HEK293 (cell line): ENCODE data around the gene FMO1.

Experiments used
- CTCF ChIA-PET: fragments of 350-600 bp; formaldehyde crosslinking; extraction: SDS; loops from one replicate; lab custom pipeline; 2021; ENCODE audit warnings: antibody characterized with exemption; lab: Yijun Ruan, JAX
- POLR2A ChIA-PET: fragments of 300-600 bp; formaldehyde crosslinking; extraction: SDS; loops from one replicate; lab custom pipeline; 2020; ENCODE audit warnings: antibody characterized with exemption, inconsistent platforms; lab: Yijun Ruan, JAX
- H3K27ac ChIP-seq: fragments of 200-500 bp; sonication (Bioruptor generic); 2 replicates; pipeline ENCODE4 v1.5.1; 2014; ENCODE audit warnings: low read depth, low read length, control low read depth, inconsistent platforms; ENCODE audit errors: extremely low read depth
- H3K36me3 ChIP-seq, 2 experiments: fragments of 200-500 bp in 1 of 2; sonication (Bioruptor generic) in 1 of 2; 1 replicate in 1 of 2; 2 replicates in 1 of 2; pipeline ENCODE4 v1.5.1; 2014 to 2017; ENCODE audit warnings: inconsistent platforms in 2 of 2, low read length in 2 of 2; ENCODE audit not compliant: control insufficient read depth in 2 of 2, insufficient read depth in 1 of 2
- H3K4me1 ChIP-seq: fragments of 200-500 bp; sonication (Bioruptor generic); 2 replicates; pipeline ENCODE4 v1.5.1; 2014; ENCODE audit warnings: mild to moderate bottlenecking, low read length, inconsistent platforms; ENCODE audit not compliant: control insufficient read depth, insufficient read depth
- H3K4me3 ChIP-seq: 2 replicates; pipeline ENCODE4 v1.5.1; 2011; ENCODE audit warnings: low read depth, mild to moderate bottlenecking, control low read depth, low read length, moderate library complexity
- H3K9me3 ChIP-seq: fragments of 200-500 bp; sonication (Bioruptor generic); 2 replicates; pipeline ENCODE4 v1.5.1; 2014; ENCODE audit warnings: low read depth, low read length, inconsistent platforms; ENCODE audit not compliant: control insufficient read depth, insufficient read depth
- AEBP2 ChIP-seq: fragments of 450-650 bp; formaldehyde crosslinking; IDR thresholded peaks from 2 replicates; pipeline ENCODE4 v1.5.1; 2016; ENCODE audit warnings: missing biosample characterization, missing genetic modification characterization, borderline replicate concordance
- BCL11A ChIP-seq: fragments of 450-650 bp; formaldehyde crosslinking; IDR thresholded peaks from 2 replicates; pipeline ENCODE4 v1.5.1; 2016; ENCODE audit warnings: low read depth, missing biosample characterization, missing genetic modification characterization
- FEZF1 ChIP-seq: fragments of 450-650 bp; formaldehyde crosslinking; IDR thresholded peaks from 2 replicates; pipeline ENCODE4 v1.5.1; 2016; ENCODE audit warnings: missing biosample characterization, missing genetic modification characterization
- GLI4 ChIP-seq: fragments of 450-650 bp; formaldehyde crosslinking; IDR thresholded peaks from 2 replicates; pipeline ENCODE4 v1.5.1; 2016; ENCODE audit warnings: missing biosample characterization, missing genetic modification characterization
- GLIS2 ChIP-seq: fragments of 450-650 bp; formaldehyde crosslinking; IDR thresholded peaks from 2 replicates; pipeline ENCODE4 v1.5.1; 2016; ENCODE audit warnings: missing biosample characterization, missing genetic modification characterization
- HOXD13 ChIP-seq: sonication (generic); formaldehyde crosslinking; IDR thresholded peaks from 2 replicates; pipeline ENCODE4 v1.8.0; 2022; ENCODE audit warnings: missing genetic modification reagents, borderline replicate concordance
- KLF10 ChIP-seq: fragments of 450-650 bp; IDR thresholded peaks from 2 replicates; pipeline ENCODE4 v1.5.1; 2018; ENCODE audit warnings: missing biosample characterization, mild to moderate bottlenecking, missing genetic modification characterization
- REST ChIP-seq: fragments of 450-650 bp; formaldehyde crosslinking; IDR thresholded peaks from 2 replicates; pipeline ENCODE4 v1.5.1; 2016; ENCODE audit warnings: missing biosample characterization, missing genetic modification characterization
- SCRT2 ChIP-seq: fragments of 450-650 bp; formaldehyde crosslinking; IDR thresholded peaks from 2 replicates; pipeline ENCODE4 v1.5.1; 2016; ENCODE audit warnings: missing biosample characterization, missing genetic modification characterization
- TCF7L2 ChIP-seq: IDR thresholded peaks from 2 replicates; pipeline ENCODE4 v1.6.1; 2011; ENCODE audit warnings: low read depth, mild to moderate bottlenecking, inconsistent platforms, low read length, moderate library complexity, borderline replicate concordance
- ZBTB21 ChIP-seq: fragments of 450-650 bp; formaldehyde crosslinking; IDR thresholded peaks from 2 replicates; pipeline ENCODE4 v1.5.1; 2017; ENCODE audit warnings: missing biosample characterization, missing genetic modification characterization
- ZNF121 ChIP-seq: fragments of 450-650 bp; formaldehyde crosslinking; IDR thresholded peaks from 2 replicates; pipeline ENCODE4 v1.5.1; 2016; ENCODE audit warnings: missing biosample characterization, missing genetic modification characterization
- ZNF133 ChIP-seq: fragments of 450-650 bp; formaldehyde crosslinking; IDR thresholded peaks from 2 replicates; pipeline ENCODE4 v1.5.1; 2016; ENCODE audit warnings: missing biosample characterization, missing genetic modification characterization
- ZNF211 ChIP-seq: fragments of 450-650 bp; formaldehyde crosslinking; IDR thresholded peaks from 2 replicates; pipeline ENCODE4 v1.5.1; 2016; ENCODE audit warnings: low read depth, missing biosample characterization, missing genetic modification characterization
- ZNF354C ChIP-seq: fragments of 450-650 bp; formaldehyde crosslinking; IDR thresholded peaks from 2 replicates; pipeline ENCODE4 v1.5.1; 2016; ENCODE audit warnings: missing biosample characterization, missing genetic modification characterization, low read depth, borderline replicate concordance
- ZNF404 ChIP-seq: fragments of 450-650 bp; formaldehyde crosslinking; IDR thresholded peaks from 2 replicates; pipeline ENCODE4 v1.5.1; 2017; ENCODE audit warnings: missing biosample characterization, missing genetic modification characterization
- ZNF596 ChIP-seq: fragments of 450-650 bp; IDR thresholded peaks from 2 replicates; pipeline ENCODE4 v1.5.0; 2018; ENCODE audit warnings: missing biosample characterization, mild to moderate bottlenecking, missing genetic modification characterization, moderate library complexity
- ZNF645 ChIP-seq: fragments of 450-650 bp; formaldehyde crosslinking; IDR thresholded peaks from 2 replicates; pipeline ENCODE4; 2016; ENCODE audit warnings: missing biosample characterization, missing genetic modification characterization
- ZNF768 ChIP-seq: fragments of 450-650 bp; formaldehyde crosslinking; IDR thresholded peaks from 2 replicates; pipeline ENCODE4 v1.5.1; 2018; ENCODE audit warnings: missing biosample characterization, mild to moderate bottlenecking, missing genetic modification characterization
- ZSCAN4 ChIP-seq: fragments of 450-650 bp; formaldehyde crosslinking; IDR thresholded peaks from 2 replicates; pipeline ENCODE4 v1.5.1; 2017; ENCODE audit warnings: missing biosample characterization, missing genetic modification characterization

Gene FMO1

GRCh38 chr1:171248302-171248701 is at the start of gene FMO1:
Gene FMO1 (plus strand): TSS chr1:171248494. CDS start chr1:171258088, 9,594 bp downstream.
- POLR2A ChIA-PET, result no interaction called here
- TF ChIP-seq REST (tag by site-specific recombination) (no peak), SCRT2 (peak; percentile 52; the same call in 1 of the 2 replicates), AEBP2 (no peak)
- H3K4me1 ChIP-seq, result no peaks in the 10 kb centered on the region
- no peaks in the 10 kb centered on the region for H3K36me3 ChIP-seq
- no peaks in the 10 kb centered on the region for H3K9me3 ChIP-seq
- CTCF ChIA-PET, result interaction anchor here (5.1 kb wide), 1 partner anchor 65 kb away, joined by 41 read pairs; the partner anchor contains the start of gene FMO4
- no peak within 1 kb of the TSS for H3K27ac ChIP-seq
- no peak within 1 kb of the TSS for H3K4me3 ChIP-seq

- Histone ChIP-seq H3K4me3 (no peak overlapping the region), H3K36me3 (no peaks in the 10 kb centered on the region), H3K27ac (no peak overlapping the region), H3K4me1 (no peaks in the 10 kb centered on the region), H3K9me3 (no peaks in the 10 kb centered on the region)
- TF ChIP-seq HOXD13 (CRISPR knock-in tag) (no peak), ZNF211 (tag by site-specific recombination) (no peak), GLI4 (tag by site-specific recombination) (no peak), ZNF354C (tag by site-specific recombination) (no peak), ZNF768 (tag by site-specific recombination) (no peak), ZSCAN4 (tag by site-specific recombination) (no peak), TCF7L2 (no peak), ZNF121 (tag by site-specific recombination) (no peak), ZNF133 (tag by site-specific recombination) (no peak), BCL11A (tag by site-specific recombination) (no peak), ZNF596 (tag by site-specific recombination) (no peak), ZNF645 (tag by site-specific recombination) (no peak), KLF10 (tag by site-specific recombination) (no peak), ZNF404 (tag by site-specific recombination) (no peak), FEZF1 (no peak), GLIS2 (tag by site-specific recombination) (no peak), ZBTB21 (tag by site-specific recombination) (no peak)
- ChIA-PET POLR2A (no interaction called here), CTCF (no interaction called here)
These were observed 44.0 kb upstream of the FMO1 start for GRCh38 chr1:171204296-171204695.
